Measurements from ENCODE around the gene MDFIC.

Gene MDFIC

DNA sequence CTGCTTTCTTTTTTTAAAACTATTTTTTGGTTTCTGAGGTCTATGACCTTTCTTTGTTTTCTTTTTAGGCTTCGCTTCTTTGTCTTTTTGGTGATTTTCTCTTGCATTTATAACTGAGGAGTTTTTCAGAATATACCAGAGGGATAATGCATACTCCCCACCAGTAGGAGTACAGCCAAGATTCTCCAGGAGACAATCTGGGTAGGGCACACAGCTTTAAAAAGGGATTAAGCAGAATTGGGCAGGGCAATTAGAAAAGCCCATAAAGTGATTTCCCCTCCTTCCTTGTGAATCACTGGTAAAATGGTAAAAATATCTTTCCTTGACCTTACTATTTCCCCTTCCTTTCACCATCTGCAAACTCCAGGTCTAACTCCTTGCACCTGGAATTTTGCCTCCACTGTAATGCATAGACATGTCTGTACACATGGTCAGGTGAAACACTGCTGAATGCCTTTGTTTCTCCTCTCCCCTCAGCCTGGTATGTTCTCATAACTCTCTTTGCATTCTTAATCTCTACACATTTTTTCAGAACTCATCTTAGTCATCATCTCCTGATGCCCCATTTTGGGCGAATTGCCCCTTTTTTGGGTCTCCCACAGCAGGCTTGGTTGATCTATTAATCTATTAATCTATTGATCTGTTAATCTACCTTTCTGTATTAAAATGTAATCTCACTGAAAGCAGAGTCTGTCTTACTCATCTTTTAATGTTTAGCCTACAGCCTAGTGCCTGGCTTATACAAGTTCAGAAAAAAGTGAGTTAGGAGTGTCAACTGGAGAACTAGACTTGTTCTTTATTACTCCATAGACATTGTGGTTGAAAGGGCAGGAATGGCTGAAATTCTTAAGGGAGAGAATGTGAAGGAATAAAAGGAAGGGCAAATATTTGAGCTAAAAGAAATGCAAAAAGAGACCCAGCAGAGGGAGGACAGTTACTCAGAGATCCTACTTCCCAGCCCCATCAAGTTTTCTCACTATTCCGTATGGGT, 64.6 kb downstream of the MDFIC start:
- Histone ChIP-seq H3K27ac (no peak overlapping the region), H3K27me3 (ENCODE audit: insufficient read depth, low read depth, severe bottlenecking) (no peaks in the 10 kb centered on the region), H3K4me3 (ENCODE audit: low read depth, low read length) (no peak overlapping the region), H3K36me3 (no peaks in the 10 kb centered on the region), H3K9me3 (ENCODE audit: severe bottlenecking) (no peaks in the 10 kb centered on the region)
- no peak for DNase-seq
- TF ChIP-seq, protein P1, sequence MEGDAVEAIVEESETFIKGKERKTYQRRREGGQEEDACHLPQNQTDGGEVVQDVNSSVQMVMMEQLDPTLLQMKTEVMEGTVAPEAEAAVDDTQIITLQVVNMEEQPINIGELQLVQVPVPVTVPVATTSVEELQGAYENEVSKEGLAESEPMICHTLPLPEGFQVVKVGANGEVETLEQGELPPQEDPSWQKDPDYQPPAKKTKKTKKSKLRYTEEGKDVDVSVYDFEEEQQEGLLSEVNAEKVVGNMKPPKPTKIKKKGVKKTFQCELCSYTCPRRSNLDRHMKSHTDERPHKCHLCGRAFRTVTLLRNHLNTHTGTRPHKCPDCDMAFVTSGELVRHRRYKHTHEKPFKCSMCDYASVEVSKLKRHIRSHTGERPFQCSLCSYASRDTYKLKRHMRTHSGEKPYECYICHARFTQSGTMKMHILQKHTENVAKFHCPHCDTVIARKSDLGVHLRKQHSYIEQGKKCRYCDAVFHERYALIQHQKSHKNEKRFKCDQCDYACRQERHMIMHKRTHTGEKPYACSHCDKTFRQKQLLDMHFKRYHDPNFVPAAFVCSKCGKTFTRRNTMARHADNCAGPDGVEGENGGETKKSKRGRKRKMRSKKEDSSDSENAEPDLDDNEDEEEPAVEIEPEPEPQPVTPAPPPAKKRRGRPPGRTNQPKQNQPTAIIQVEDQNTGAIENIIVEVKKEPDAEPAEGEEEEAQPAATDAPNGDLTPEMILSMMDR (IDR thresholded peaks at IDR 0.05; ENCODE audit: low read depth, low read length) = no peak

DNA sequence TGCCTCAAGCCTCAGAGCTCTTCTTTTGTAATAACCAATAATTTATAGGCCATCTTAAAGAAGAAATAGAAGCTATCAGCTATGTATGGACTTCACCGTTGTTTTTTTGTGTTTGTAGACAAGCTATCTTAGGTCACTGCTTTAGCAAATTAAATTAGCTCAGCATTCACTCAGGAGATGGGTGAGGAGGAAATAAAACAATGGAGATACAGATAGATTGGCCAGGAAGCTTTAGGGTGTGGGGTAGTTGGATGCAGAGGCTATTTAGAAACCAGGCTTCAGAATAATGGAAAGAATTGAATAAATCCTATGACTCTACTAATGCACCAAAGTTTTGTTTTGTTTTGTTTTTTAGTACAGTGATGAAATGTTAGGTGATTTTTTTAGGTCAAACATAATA, 66.1 kb downstream of the MDFIC start:
- Histone ChIP-seq H3K27me3 (ENCODE audit: insufficient read depth, low read depth, severe bottlenecking) (no peaks in the 10 kb centered on the region), H3K4me3 (ENCODE audit: low read depth, low read length) (no peak overlapping the region), H3K36me3 (no peaks in the 10 kb centered on the region), H3K27ac (no peak overlapping the region), H3K9me3 (ENCODE audit: severe bottlenecking) (no peaks in the 10 kb centered on the region)
- TF ChIP-seq, protein P1 (IDR thresholded peaks at IDR 0.05; ENCODE audit: low read depth, low read length) = no peak
- no peak for DNase-seq

DNA sequence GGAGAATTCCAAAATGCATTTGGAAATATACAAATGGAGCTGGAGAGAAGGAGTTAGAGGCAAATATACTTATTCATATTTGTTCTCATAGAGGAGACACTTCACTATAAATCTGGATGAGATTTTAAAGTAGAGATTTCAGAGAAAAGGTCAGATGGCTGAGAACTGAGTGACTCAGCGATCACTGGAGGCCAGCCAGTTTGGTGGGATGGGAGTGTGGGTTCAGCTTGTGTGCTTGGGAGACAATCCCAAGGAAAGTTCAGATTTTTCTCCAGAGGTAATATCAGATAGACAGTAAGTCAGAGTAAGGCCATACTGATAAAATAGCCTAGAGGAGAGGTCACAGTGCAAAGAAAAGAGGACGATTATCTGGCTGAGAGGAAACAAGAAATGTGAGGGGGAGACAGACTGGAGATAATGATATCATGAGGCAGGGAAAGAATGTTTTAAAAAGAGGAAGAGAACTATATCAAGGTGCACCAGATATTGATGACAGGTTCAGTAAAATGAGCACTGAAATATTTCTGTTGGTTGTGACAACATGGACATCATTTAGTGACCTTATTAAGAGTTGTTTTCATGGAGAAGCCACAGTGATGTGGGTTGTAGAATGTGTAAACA, 67.0 kb downstream of the MDFIC start:
- H3K27me3 ChIP-seq (ENCODE audit: insufficient read depth, low read depth, severe bottlenecking) = no peaks in the 10 kb centered on the region
- no peak for DNase-seq
- no peaks in the 10 kb centered on the region for H3K9me3 ChIP-seq (ENCODE audit: severe bottlenecking)
- no peak overlapping the region for H3K4me3 ChIP-seq (ENCODE audit: low read depth, low read length)
- TF ChIP-seq, protein P1 (IDR thresholded peaks at IDR 0.05; ENCODE audit: low read depth, low read length) = no peak
- H3K36me3 ChIP-seq = no peaks in the 10 kb centered on the region
- H3K27ac ChIP-seq = no peak overlapping the region

DNA sequence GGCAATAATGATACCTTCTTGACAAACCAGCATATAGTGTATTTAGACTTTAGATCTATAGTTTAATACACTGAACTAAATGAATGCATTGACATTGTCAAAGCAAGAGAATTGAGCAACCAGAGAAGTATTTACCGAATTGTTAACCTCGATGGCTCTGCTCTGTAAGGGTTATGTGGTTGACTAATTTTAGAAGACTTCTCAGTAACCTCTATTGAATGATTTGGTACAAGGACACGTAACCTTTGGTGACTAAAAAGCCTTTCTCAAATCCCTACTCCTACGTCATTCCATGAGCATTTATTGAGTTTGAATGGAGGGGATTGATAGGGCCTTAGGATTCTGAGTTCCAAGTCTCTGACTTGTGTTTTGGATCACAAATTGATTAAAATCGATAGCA, 67.6 kb downstream of the MDFIC start:
- Histone ChIP-seq H3K9me3 (ENCODE audit: severe bottlenecking) (no peaks in the 10 kb centered on the region), H3K4me3 (ENCODE audit: low read depth, low read length) (no peak overlapping the region), H3K27me3 (ENCODE audit: insufficient read depth, low read depth, severe bottlenecking) (no peaks in the 10 kb centered on the region), H3K36me3 (no peaks in the 10 kb centered on the region), H3K27ac (no peak overlapping the region)
- no peak for DNase-seq
- TF ChIP-seq, protein P1 (IDR thresholded peaks at IDR 0.05; ENCODE audit: low read depth, low read length) = no peak

DNA sequence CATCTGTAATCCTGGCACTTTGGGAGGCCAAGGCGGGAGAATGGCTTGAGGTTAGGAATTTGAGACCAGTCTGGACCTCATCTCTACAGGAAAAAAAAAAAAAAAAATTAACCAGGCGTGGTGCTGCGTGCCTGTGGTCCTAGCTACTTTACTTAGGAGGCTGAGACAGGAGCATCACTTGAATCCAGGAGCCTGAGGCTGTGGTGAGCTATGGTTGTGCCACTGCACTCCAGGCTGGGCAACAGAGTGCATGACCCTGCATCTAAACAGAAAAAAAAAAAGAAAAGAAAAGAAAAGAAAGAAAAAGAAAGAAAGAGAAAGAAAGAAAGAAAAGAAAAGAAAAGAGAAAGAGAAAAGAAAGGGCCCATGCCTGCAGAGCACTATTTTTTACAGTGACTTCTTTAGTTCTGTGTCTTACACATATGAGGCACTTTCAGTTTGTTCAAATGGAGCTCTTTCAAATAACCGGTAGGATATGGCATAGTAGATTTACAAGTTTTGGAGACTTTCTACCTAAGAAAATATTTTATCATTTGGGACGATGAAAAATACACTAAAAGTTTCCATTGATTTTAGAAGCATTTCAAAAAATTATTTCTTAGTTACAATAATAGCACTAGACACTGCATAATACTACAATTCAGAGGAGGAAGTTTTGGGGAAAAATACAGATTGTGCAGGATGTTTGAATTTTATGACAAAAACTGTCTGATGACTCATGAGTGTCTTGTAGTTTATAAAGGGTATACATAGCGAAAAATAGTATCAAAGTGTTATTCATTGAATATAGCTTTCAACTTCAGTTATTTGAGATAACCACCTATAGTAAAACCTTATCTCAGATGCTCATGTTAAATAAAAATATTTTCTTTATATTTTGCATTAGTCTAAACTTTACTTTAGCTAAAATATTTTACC, 75.9 kb downstream of the MDFIC start:
- Histone ChIP-seq H3K27me3 (ENCODE audit: insufficient read depth, low read depth, severe bottlenecking) (no peaks in the 10 kb centered on the region), H3K9me3 (ENCODE audit: severe bottlenecking) (no peaks in the 10 kb centered on the region), H3K4me3 (ENCODE audit: low read depth, low read length) (no peak overlapping the region), H3K36me3 (no peaks in the 10 kb centered on the region), H3K27ac (no peak overlapping the region)
- TF ChIP-seq, protein P1 (IDR thresholded peaks at IDR 0.05; ENCODE audit: low read depth, low read length) = no peak
- DNase-seq = no peak
